Measurements from ENCODE around the gene OSER1.

The OSER1 gene

GRCh38 chr20:44218446-44218845, 7.9 kb upstream of the OSER1 start:
- no peak overlapping the region for H3K27ac Mint-ChIP-seq
- peaks cover 8% of the 10 kb centered on the region for H3K27me3 Mint-ChIP-seq (ENCODE audit: low read depth, poor library complexity)
- no peak for TF ChIP-seq CTCF (IDR thresholded peaks at IDR 0.05)
- DNase-seq: no peak
- peaks cover 22% of the 10 kb centered on the region for H3K4me1 Mint-ChIP-seq
- H3K36me3 Mint-ChIP-seq (ENCODE audit: low read depth): no peaks in the 10 kb centered on the region
- H3K4me3 Mint-ChIP-seq: no peak overlapping the region
- H3K9me3 Mint-ChIP-seq: no peaks in the 10 kb centered on the region

GRCh38 chr20:44217342-44218092, 6.9 kb upstream of the OSER1 start:
- Mint-ChIP-seq H3K27me3 (ENCODE audit: low read depth, poor library complexity) (peaks cover 8% of the 10 kb centered on the region), H3K9me3 (no peaks in the 10 kb centered on the region), H3K4me3 (no peak overlapping the region), H3K4me1 (peaks cover 22% of the 10 kb centered on the region), H3K27ac (no peak overlapping the region), H3K36me3 (ENCODE audit: low read depth) (no peaks in the 10 kb centered on the region)
- TF ChIP-seq CTCF (IDR thresholded peaks at IDR 0.05): peak; percentile 80
- DNase-seq: peak; percentile 69

DNA sequence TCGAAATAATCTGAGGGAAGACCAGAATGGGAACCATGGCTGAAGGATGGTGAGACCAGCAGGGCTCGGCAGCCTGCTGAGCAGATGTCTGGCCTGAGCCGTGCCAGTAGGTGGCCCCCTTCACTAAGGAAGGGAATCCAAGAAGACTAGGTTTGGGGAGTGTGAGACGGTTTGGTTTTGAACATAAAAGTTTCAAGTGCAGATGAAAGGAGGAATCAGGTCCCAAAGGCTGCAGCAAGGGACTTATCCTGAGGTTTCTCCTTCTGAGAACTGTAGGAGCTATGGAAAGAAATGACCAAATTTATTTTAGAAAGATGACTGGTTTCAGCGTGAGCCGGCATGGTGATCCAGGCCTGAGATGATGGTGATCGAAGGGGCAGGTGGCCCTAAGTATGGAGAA, 4.6 kb upstream of the OSER1 start:
- DNase-seq: peak; percentile 72
- H3K27ac Mint-ChIP-seq: no peak overlapping the region
- H3K4me3 Mint-ChIP-seq: no peak overlapping the region
- no peaks in the 10 kb centered on the region for H3K36me3 Mint-ChIP-seq (ENCODE audit: low read depth)
- H3K4me1 Mint-ChIP-seq: peaks cover 37% of the 10 kb centered on the region
- no peaks in the 10 kb centered on the region for H3K9me3 Mint-ChIP-seq
- H3K27me3 Mint-ChIP-seq (ENCODE audit: low read depth, poor library complexity): peaks cover 4% of the 10 kb centered on the region
- TF ChIP-seq CTCF (IDR thresholded peaks at IDR 0.05): peak; percentile 79

GRCh38 chr20:44212792-44213191, 2.2 kb upstream of the OSER1 start:
- no peak for TF ChIP-seq CTCF (IDR thresholded peaks at IDR 0.05)
- DNase-seq: no peak
- peaks cover 4% of the 10 kb centered on the region for H3K27me3 Mint-ChIP-seq (ENCODE audit: low read depth, poor library complexity)
- H3K4me3 Mint-ChIP-seq: no peak overlapping the region
- no peaks in the 10 kb centered on the region for H3K9me3 Mint-ChIP-seq
- no peak overlapping the region for H3K27ac Mint-ChIP-seq
- peaks cover 46% of the 10 kb centered on the region for H3K4me1 Mint-ChIP-seq
- no peaks in the 10 kb centered on the region for H3K36me3 Mint-ChIP-seq (ENCODE audit: low read depth)

- Mint-ChIP-seq H3K9me3 (no peaks in the 10 kb centered on the region), H3K36me3 (ENCODE audit: low read depth) (peaks cover 1% of the 10 kb centered on the region), H3K27ac (peak overlapping the region; percentile 97), H3K27me3 (ENCODE audit: low read depth, poor library complexity) (no peaks in the 10 kb centered on the region), H3K4me3 (peak overlapping the region; percentile 96), H3K4me1 (peaks cover 54% of the 10 kb centered on the region)
- DNase-seq: no peak
- no peak for TF ChIP-seq CTCF (IDR thresholded peaks at IDR 0.05)
These were observed 837 bp upstream of the OSER1 start for GRCh38 chr20:44211177-44212039.
